HG03060 (cell line): ENCODE results near the gene LAMTOR4.
"Not testable (repeated sequence)": the region's sequence is repeated elsewhere in the genome, so short reads cannot be mapped to it uniquely, and the experiment has no call there.

Source experiments
- ATAC-seq: cut with Tn5 transposase; IDR thresholded peaks from one replicate; pipeline ENCODE4 v1.9.1; 2021; ENCODE audit warnings: low read depth, moderate number of reproducible peaks; ENCODE audit not compliant: unreplicated experiment

LAMTOR4 gene

GRCh38 chr7:100192969-100193368 lies 44.3 kb downstream of the LAMTOR4 start:
- ATAC-seq: no peak

GRCh38 chr7:100195222-100195621 lies 46.5 kb downstream of the LAMTOR4 start:
- no peak for ATAC-seq

DNA sequence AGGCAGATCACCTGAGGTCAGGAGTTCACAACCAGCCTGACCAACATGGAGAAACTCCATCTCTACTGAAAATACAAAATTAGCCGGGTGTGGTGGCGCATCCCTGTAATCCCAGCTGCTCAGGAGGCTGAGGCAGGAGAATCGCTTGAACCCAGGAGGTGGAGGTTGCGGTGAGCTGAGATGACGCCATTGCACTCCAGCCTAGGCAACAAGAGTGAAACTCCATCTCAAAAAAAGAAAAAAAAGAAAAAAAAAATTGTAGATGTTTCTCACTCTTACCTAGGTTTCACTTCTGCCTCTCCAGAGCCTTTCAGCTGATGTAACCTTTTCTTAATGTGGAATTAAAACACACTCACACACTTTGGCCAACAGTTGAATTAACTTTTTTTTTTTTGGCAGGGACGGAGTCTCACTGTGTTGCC lies 47.2 kb downstream of the LAMTOR4 start:
- not testable (repeated sequence) for ATAC-seq

GRCh38 chr7:100198266-100198665 lies 49.5 kb downstream of the LAMTOR4 start:
- ATAC-seq: no peak

DNA sequence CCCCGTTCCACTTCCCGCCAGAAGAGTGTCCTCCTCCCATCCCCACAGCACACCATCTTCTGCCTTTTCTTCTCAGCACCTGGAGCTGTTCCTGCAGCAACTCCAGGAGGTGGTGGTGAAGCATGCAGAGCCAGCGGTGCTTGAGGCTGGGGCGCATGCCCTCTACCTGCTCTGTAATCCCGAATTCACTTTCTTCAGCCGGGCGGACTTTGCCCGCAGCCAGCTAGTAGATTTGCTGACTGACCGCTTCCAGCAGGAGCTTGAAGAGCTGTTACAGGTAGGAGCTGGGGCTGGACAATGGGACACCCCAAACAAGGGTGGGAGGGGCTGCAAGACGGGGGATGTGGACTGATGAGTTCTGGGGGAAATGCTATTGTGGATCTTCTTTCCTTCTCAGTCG lies 52.0 kb downstream of the LAMTOR4 start:
- no peak for ATAC-seq
